IMR-90 (cell line): ENCODE data around the gene SLC39A11. TPM values are rescaled to one million over a fixed set of nuclear protein-coding genes. Genes with fewer than 3 reads are reported as not detected.

ENCODE experiments used
- ATAC-seq: fragments of 200-7000 bp; cut with Tn5 transposase; 2 replicates; pipeline ENCODE4 v1.9.1; 2020; ENCODE audit warnings: low read depth, mild to moderate bottlenecking, moderate library complexity
- BruUV-seq: library from RNA; stranded (reverse); fragments of 400-500 nt; replicated peaks from 2 replicates; lab custom pipeline; 2021; lab: Mats Ljungman, UMichigan
- CTCF ChIA-PET: fragments of 300-600 bp; formaldehyde crosslinking; extraction: SDS; loops from one replicate; lab custom pipeline; 2021; ENCODE audit warnings: antibody characterized with exemption; lab: Yijun Ruan, JAX
- POLR2A ChIA-PET: fragments of 300-600 bp; sonication (Branson Sonifier 250); formaldehyde crosslinking; loops from one replicate; lab custom pipeline; 2022; ENCODE audit warnings: antibody characterized with exemption; ENCODE audit not compliant: unreplicated experiment; lab: Charles Lee
- DNase-seq: peaks from one replicate; pipeline ENCODE4 v3.0.0; 2013
- H2AFZ ChIP-seq: replicated peaks from 2 replicates; pipeline ENCODE3; 2013; ENCODE audit warnings: low read length, mild to moderate bottlenecking; ENCODE audit not compliant: poor library complexity
- H2AK5ac ChIP-seq: 2 replicates; pipeline ENCODE4 v1.6.1; 2013; ENCODE audit warnings: low read depth, low read length, inconsistent platforms
- H2AK9ac ChIP-seq: replicated peaks from 2 replicates; pipeline ENCODE3; 2013; ENCODE audit warnings: mild to moderate bottlenecking, low read depth, low read length, moderate library complexity; ENCODE audit not compliant: poor library complexity
- H2BK120ac ChIP-seq: 2 replicates; pipeline ENCODE4 v1.6.1; 2013; ENCODE audit warnings: low read depth, low read length, inconsistent platforms
- H2BK15ac ChIP-seq: 3 replicates; pipeline ENCODE4 v1.6.1; 2013; ENCODE audit warnings: low read depth, low read length, inconsistent platforms
- H2BK20ac ChIP-seq: 2 replicates; pipeline ENCODE4 v1.6.1; 2013; ENCODE audit warnings: low read depth, mild to moderate bottlenecking, inconsistent platforms, low read length, moderate library complexity
- H2BK5ac ChIP-seq: 2 replicates; pipeline ENCODE4 v1.6.1; 2013; ENCODE audit warnings: mild to moderate bottlenecking, low read depth, low read length, inconsistent platforms; ENCODE audit not compliant: poor library complexity, severe bottlenecking
- H3K14ac ChIP-seq: replicated peaks from 2 replicates; pipeline ENCODE4 v1.6.1; 2013; ENCODE audit warnings: low read depth, low read length, inconsistent platforms
- H3K18ac ChIP-seq: 2 replicates; pipeline ENCODE4 v1.6.1; 2013; ENCODE audit warnings: low read depth, low read length, control low read depth
- H3K23ac ChIP-seq: 2 replicates; pipeline ENCODE4 v1.6.1; 2013; ENCODE audit warnings: low read depth, low read length, inconsistent platforms
- H3K27ac ChIP-seq: 2 replicates; pipeline ENCODE4 v1.5.1; 2013; ENCODE audit warnings: mild to moderate bottlenecking, control low read depth, low read length; ENCODE audit not compliant: insufficient read depth
- H3K27me3 ChIP-seq: 2 replicates; pipeline ENCODE4 v1.6.1; 2013; ENCODE audit warnings: low read length; ENCODE audit not compliant: control insufficient read depth, insufficient read depth
- H3K36me3 ChIP-seq: 2 replicates; pipeline ENCODE4 v1.6.1; 2013; ENCODE audit warnings: low read length, mixed read lengths; ENCODE audit not compliant: control insufficient read depth, insufficient read depth
- H3K4ac ChIP-seq: 2 replicates; pipeline ENCODE4 v1.6.1; 2013; ENCODE audit warnings: low read depth, low read length, inconsistent platforms
- H3K4me1 ChIP-seq: 2 replicates; pipeline ENCODE4 v1.6.1; 2013; ENCODE audit warnings: low read length, mixed read lengths; ENCODE audit not compliant: control insufficient read depth, insufficient read depth
- H3K4me2 ChIP-seq: 2 replicates; pipeline ENCODE4 v1.6.1; 2013; ENCODE audit warnings: low read depth, mild to moderate bottlenecking, control low read depth, low read length, moderate library complexity
- H3K4me3 ChIP-seq: 2 replicates; pipeline ENCODE4 v1.5.1; 2013; ENCODE audit warnings: low read depth, mild to moderate bottlenecking, control low read depth, low read length, moderate library complexity; ENCODE audit not compliant: insufficient read depth
- H3K56ac ChIP-seq: 2 replicates; pipeline ENCODE4 v1.6.1; 2013; ENCODE audit warnings: low read length, inconsistent platforms; ENCODE audit not compliant: insufficient read depth; ENCODE audit errors: extremely low read depth
- H3K79me1 ChIP-seq, 2 experiments: 2 replicates each; pipeline ENCODE4 v1.6.1; 2013; ENCODE audit warnings: low read length in 2 of 2, inconsistent platforms in 1 of 2, low read depth in 1 of 2
- H3K9ac ChIP-seq: 2 replicates; pipeline ENCODE4 v1.6.1; 2013; ENCODE audit warnings: low read depth, low read length, control low read depth
- H3K9me1 ChIP-seq: 2 replicates; pipeline ENCODE4 v1.6.1; 2013; ENCODE audit warnings: low read length, inconsistent platforms; ENCODE audit not compliant: insufficient read depth
- H3K9me3 ChIP-seq: 2 replicates; pipeline ENCODE4 v1.6.1; 2013; ENCODE audit warnings: low read length; ENCODE audit not compliant: control insufficient read depth, insufficient read depth
- H4K20me1 ChIP-seq: 2 replicates; pipeline ENCODE4 v1.6.1; 2013; ENCODE audit warnings: low read length, inconsistent platforms; ENCODE audit not compliant: insufficient read depth
- H4K5ac ChIP-seq: 2 replicates; pipeline ENCODE4 v1.6.1; 2013; ENCODE audit warnings: mild to moderate bottlenecking, low read depth, low read length, control low read depth
- H4K8ac ChIP-seq, 2 experiments: 2 replicates each; pipeline ENCODE4 v1.6.1; 2013; ENCODE audit warnings: low read depth in 2 of 2, low read length in 2 of 2, control low read depth in 1 of 2, inconsistent platforms in 1 of 2
- H4K91ac ChIP-seq: 2 replicates; pipeline ENCODE4 v1.6.1; 2013; ENCODE audit warnings: low read depth, low read length, inconsistent platforms; ENCODE audit not compliant: insufficient read depth
- RCOR1 ChIP-seq: IDR thresholded peaks from 2 replicates; pipeline ENCODE4 v1.6.1; 2012; ENCODE audit warnings: mild to moderate bottlenecking, low read length, improper control_type of control experiment; ENCODE audit not compliant: insufficient replicate concordance
- WGBS, 2 experiments: methylation state at CpG; one replicate each; pipeline versions ENCODE4 v1.1.5 to v1.1.7; 2013; ENCODE audit warnings: missing lambda C conversion rate in 2 of 2; ENCODE audit not compliant: insufficient read length in 1 of 2; ENCODE audit errors: extremely low coverage in 2 of 2; 5-methylcytosine and 5-hydroxymethylcytosine counted together
- dilution Hi-C: fragments of 300-500 bp; cut with HindIII; formaldehyde crosslinking; loops from one replicate; pipeline ENCODE4 v1.14.3; 2018; ENCODE audit warnings: low sequenced_read_pairs; ENCODE audit not compliant: unreplicated experiment
- in situ Hi-C: fragments of 300-500 bp; cut with MboI; formaldehyde crosslinking; loops from 3 replicates; pipeline ENCODE4 v1.14.3; 2019; ENCODE audit warnings: low sequenced_read_pairs, inconsistent platforms, mixed read lengths
- intact Hi-C: fragments of 100-400 bp; cut with micrococcal nuclease; formaldehyde crosslinking; loops from 2 replicates; pipeline ENCODE4 v1.10.0; 2022
- polyA plus RNA-seq, 3 experiments: library from polyadenylated mRNA; depleted of rRNA; stranded (reverse); fragments of >200 nt; gene quantifications; 2 replicates each; pipeline ENCODE4 v1.2.3, GENCODE V29; 2012; ENCODE audit warnings: low replicate concordance in 1 of 3
- total RNA-seq: library from RNA; depleted of rRNA; stranded (reverse); fragments of >200 nt; gene quantifications from 2 replicates; pipeline ENCODE4 v1.2.3, GENCODE V29; 2012

The SLC39A11 gene
- total and polyA plus RNA-seq, 2 of the 4 experiments (the other 2 are of a cell fraction): 8.8 to 14.3 TPM

GRCh38 chr17:72832306-72832705, 260.2 kb downstream of the SLC39A11 start:
- Histone ChIP-seq H3K9me3 (no peaks in the 10 kb centered on the region), H4K20me1 (no peaks in the 10 kb centered on the region), H4K5ac (no peak overlapping the region), H2BK120ac (no peak overlapping the region), H2AFZ (no peak overlapping the region), H3K4me3 (no peak overlapping the region), H2BK5ac (no peak overlapping the region), H3K79me1 (no peaks in the 10 kb centered on the region), H4K91ac (no peak overlapping the region), H3K18ac (no peak overlapping the region), H3K23ac (no peak overlapping the region), H2AK5ac (no peak overlapping the region), H2BK20ac (no peak overlapping the region), H3K4me2 (no peak overlapping the region), H3K4me1 (no peaks in the 10 kb centered on the region), H4K8ac (no peak overlapping the region), H3K27ac (no peak overlapping the region), H2BK15ac (no peak overlapping the region), H3K9me1 (no peaks in the 10 kb centered on the region), H3K14ac (no peak overlapping the region), H3K36me3 (no peaks in the 10 kb centered on the region), H2AK9ac (no peak overlapping the region), H3K4ac (no peak overlapping the region), H3K27me3 (no peaks in the 10 kb centered on the region), H3K56ac (no peak overlapping the region), H3K9ac (no peak overlapping the region)
- POLR2A ChIA-PET: no interaction called here
- 88% methylated on average over 3 of the region's 6 CpGs; no CpG with 5 or more reads in 1 of the 2 experiments for WGBS, 2 experiments
- in situ Hi-C loops: no loop called here
- BruUV-seq: no TSS peak
- CTCF ChIA-PET: interaction anchor here (0.6 to 0.8 kb wide), 2 partner anchors 20 to 283 kb away, joined by 3 to 5 read pairs; no protein-coding TSS in a partner anchor
- ATAC-seq (no peak), DNase-seq (no peak)
- intact Hi-C loops: loop anchor here (10.0 kb wide), 1 partner anchor 58 kb away; no protein-coding TSS in a partner anchor
- no peak for TF ChIP-seq RCOR1
- dilution Hi-C loops: no loop called here
